ENCODE measurements around the gene CELF4. TPM values are rescaled to one million over a fixed set of nuclear protein-coding genes. Genes with fewer than 3 reads are reported as not detected.

The CELF4 gene
- total RNA-seq, 2 donors from 2014 or later = 3.3 to 4.7 TPM

DNA sequence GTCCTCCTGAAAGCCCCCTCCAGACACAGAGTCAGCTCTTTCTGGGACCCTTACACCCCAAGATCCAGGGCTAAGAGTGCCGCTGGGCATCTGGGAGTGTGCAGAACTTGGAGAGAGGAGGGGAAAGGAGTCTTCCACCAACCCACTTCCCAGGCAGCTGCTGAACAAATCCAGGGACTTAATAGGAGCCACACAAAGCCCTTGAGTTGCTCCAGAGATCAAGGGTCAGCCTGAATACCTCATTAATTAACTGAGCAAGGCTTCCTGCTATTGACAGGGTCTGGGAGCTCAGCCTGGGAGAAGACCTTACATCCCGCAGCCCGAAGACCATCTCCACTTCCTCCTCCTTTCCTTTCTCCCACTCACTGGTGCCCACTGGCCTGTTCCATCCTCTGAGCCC lies 108.3 kb downstream of the CELF4 start:
- no peak for TF ChIP-seq POLR2A (IDR thresholded peaks at IDR 0.05)
- TF ChIP-seq, protein P1, sequence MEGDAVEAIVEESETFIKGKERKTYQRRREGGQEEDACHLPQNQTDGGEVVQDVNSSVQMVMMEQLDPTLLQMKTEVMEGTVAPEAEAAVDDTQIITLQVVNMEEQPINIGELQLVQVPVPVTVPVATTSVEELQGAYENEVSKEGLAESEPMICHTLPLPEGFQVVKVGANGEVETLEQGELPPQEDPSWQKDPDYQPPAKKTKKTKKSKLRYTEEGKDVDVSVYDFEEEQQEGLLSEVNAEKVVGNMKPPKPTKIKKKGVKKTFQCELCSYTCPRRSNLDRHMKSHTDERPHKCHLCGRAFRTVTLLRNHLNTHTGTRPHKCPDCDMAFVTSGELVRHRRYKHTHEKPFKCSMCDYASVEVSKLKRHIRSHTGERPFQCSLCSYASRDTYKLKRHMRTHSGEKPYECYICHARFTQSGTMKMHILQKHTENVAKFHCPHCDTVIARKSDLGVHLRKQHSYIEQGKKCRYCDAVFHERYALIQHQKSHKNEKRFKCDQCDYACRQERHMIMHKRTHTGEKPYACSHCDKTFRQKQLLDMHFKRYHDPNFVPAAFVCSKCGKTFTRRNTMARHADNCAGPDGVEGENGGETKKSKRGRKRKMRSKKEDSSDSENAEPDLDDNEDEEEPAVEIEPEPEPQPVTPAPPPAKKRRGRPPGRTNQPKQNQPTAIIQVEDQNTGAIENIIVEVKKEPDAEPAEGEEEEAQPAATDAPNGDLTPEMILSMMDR (IDR thresholded peaks at IDR 0.05) = no peak

DNA sequence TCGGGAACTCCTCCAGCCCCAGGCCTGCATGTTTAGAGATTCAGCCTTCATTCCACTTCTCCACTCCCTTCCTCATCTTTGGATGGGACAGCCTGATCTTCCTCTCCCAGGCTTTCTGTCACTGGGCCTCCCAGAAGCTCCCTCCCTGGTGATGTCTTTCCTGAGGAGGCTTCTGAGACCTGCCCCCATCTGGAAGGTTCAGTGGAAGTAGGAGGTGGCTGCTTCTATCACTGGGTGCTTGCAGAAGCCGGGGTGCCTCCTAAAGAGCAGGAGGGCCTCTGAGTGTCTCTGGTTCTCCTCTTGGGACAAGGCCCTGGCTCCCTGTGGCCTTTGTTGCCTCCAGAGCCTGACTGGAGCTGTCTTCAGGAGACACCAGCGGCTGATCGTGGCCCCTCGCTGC lies 108.7 kb downstream of the CELF4 start:
- Histone ChIP-seq H3K36me3 (replicated peaks in 1 of 2; ENCODE audit: insufficient read depth in 1 of 2, low read depth in 2 of 2) (no peaks in the 10 kb centered on the region), H3K4me1 (peaks cover 18% of the 10 kb centered on the region), H3K4me3 (no peak overlapping the region), H3K9me3 (no peaks in the 10 kb centered on the region), H3K27me3 (no peaks in the 10 kb centered on the region), H3K27ac (no peak overlapping the region)
- no peak for ATAC-seq
- intact Hi-C loops (cut with DNase I) = no loop called here
- whole genome bisulfite sequencing, 2 donors = 79% methylated on average over 4 to 5 of the region's 5 CpGs
- TF ChIP-seq, protein P1 (IDR thresholded peaks at IDR 0.05) = no peak
- TF ChIP-seq POLR2A (IDR thresholded peaks at IDR 0.05) = no peak
- DNase-seq = no peak

More for the DNA sequence above, 108.3 kb downstream of the CELF4 start:
- no peaks in the 10 kb centered on the region for H3K9me3 ChIP-seq
- H3K4me3 ChIP-seq = no peak overlapping the region
- ATAC-seq (no peak), DNase-seq (no peak)
- 46 to 51% methylated on average over 3 of the region's 3 CpGs for WGBS, 2 donors
- intact Hi-C loops (cut with DNase I) = no loop called here
- H3K4me1 ChIP-seq = peaks cover 16% of the 10 kb centered on the region
- H3K27ac ChIP-seq = no peak overlapping the region
- no peaks in the 10 kb centered on the region for H3K27me3 ChIP-seq
- H3K36me3 ChIP-seq (replicated peaks in 1 of 2; ENCODE audit: insufficient read depth in 1 of 2, low read depth in 2 of 2) = no peaks in the 10 kb centered on the region

DNA sequence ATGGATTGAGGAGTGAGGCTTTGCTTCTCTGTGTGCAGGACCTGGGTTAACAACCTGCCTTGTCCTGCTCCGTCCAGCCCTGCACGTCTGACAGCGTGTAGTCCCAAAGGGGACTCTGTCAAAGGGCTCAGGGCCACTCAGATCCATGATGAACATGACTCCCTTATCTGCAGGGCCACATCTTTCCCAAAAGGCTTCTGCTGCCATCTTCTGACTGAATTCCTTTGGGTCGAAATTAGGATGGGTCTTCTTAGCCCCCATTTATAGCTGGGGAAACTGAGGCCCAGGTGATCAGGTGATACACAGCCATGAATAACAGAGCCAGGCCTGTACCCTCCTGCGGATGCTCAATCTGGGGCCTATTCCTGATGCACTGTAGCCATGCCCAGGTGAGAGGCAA lies 109.2 kb downstream of the CELF4 start:
- DNase-seq = no peak
- TF ChIP-seq POLR2A (IDR thresholded peaks at IDR 0.05) = no peak
- TF ChIP-seq, protein P1 (IDR thresholded peaks at IDR 0.05) = no peak
- no peaks in the 10 kb centered on the region for H3K9me3 ChIP-seq
- 75 to 78% methylated on average over 5 of the region's 5 CpGs for WGBS, 2 donors
- no peak overlapping the region for H3K4me3 ChIP-seq
- ATAC-seq = no peak
- no peaks in the 10 kb centered on the region for H3K36me3 ChIP-seq (replicated peaks in 1 of 2; ENCODE audit: insufficient read depth in 1 of 2, low read depth in 2 of 2)
- H3K27me3 ChIP-seq = no peaks in the 10 kb centered on the region
- H3K4me1 ChIP-seq = peaks cover 18% of the 10 kb centered on the region
- no peak overlapping the region for H3K27ac ChIP-seq
- intact Hi-C loops (cut with DNase I) = no loop called here

DNA sequence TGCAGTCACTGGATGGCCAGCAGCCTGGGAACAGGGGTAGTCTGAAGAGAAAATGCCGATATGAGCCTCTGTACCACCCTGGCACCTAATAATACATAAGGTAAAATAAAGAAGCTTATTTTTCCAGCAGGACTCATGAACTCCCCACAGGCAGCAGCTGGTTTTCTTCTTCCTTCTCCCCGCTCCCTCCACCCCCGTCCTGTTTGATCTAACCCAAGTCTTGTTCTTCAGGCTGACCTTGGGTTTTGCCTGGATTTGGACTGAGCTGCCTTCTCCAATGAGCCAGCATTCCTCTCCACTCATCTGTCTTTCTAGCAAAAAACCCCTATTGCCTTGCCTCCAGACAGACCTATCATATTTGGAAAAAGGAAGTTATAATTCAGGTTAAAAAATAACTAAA lies 111.8 kb downstream of the CELF4 start:
- peaks cover 18% of the 10 kb centered on the region for H3K4me1 ChIP-seq
- intact Hi-C loops (cut with DNase I) = no loop called here
- H3K4me3 ChIP-seq = no peak overlapping the region
- DNase-seq (peak in 1 of 4 donors; percentile 16), ATAC-seq (peak; percentile 9)
- peak overlapping the region in 1 of 4 donors; percentile 36 for H3K27ac ChIP-seq
- no peaks in the 10 kb centered on the region for H3K9me3 ChIP-seq
- no peaks in the 10 kb centered on the region for H3K36me3 ChIP-seq (replicated peaks in 1 of 2; ENCODE audit: insufficient read depth in 1 of 2, low read depth in 2 of 2)
- TF ChIP-seq POLR2A (IDR thresholded peaks at IDR 0.05) = no peak
- TF ChIP-seq, protein P1 (IDR thresholded peaks at IDR 0.05) = no peak
- 45 to 49% methylated on average over 3 of the region's 3 CpGs for WGBS, 2 donors
- H3K27me3 ChIP-seq = no peaks in the 10 kb centered on the region

DNA sequence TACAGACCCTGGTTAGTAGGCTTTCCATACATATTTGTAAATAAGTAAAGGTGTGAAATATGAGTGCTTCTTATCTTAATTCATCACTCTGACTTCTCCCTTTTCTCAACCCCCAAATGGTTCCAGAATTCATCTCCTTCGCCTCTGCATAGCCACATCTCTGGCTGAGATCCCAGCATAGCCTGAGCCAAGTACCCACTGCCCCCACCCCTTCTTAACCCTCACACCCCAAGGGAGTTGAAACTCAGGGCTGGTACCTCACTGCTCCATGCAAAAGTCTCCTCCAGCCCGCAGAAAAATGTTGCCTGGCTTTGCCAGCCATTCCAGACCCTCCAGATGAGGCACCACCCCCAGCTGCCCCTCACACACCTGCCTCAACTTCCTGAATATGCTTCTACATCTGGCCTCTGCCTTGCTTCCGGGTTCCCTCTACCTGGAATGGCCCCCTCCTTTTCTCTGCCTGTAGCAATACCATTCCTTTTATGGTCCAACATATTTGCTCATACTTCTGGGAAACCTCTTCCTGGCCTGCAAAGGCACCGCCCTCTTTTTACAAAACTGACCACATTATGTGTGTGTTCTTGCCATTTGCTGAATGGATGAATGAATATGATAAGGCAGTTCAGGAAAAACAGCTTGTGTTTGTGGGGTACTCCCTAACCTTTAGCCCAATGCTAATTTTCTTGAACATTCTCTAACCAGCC lies 112.8 kb downstream of the CELF4 start:
- H3K4me1 ChIP-seq = peaks cover 18% of the 10 kb centered on the region
- no peak overlapping the region for H3K4me3 ChIP-seq
- 37 to 54% methylated on average over 4 of the region's 4 CpGs for WGBS, 2 donors
- H3K9me3 ChIP-seq = no peaks in the 10 kb centered on the region
- peak overlapping the region in 1 of 4 donors; percentile 12 for H3K27ac ChIP-seq
- TF ChIP-seq, protein P1 (IDR thresholded peaks at IDR 0.05) = no peak
- TF ChIP-seq POLR2A (IDR thresholded peaks at IDR 0.05) = no peak
- H3K27me3 ChIP-seq = no peaks in the 10 kb centered on the region
- H3K36me3 ChIP-seq (replicated peaks in 1 of 2; ENCODE audit: insufficient read depth in 1 of 2, low read depth in 2 of 2) = no peaks in the 10 kb centered on the region
- ATAC-seq (peak; percentile 60), DNase-seq (peak in 1 of 4 donors; percentile 24)
- intact Hi-C loops (cut with DNase I) = no loop called here

Data from body of pancreas (tissue), 4 donors.